ENCODE data around the gene MTFP1. TPM values are rescaled to one million over a fixed set of nuclear protein-coding genes. Genes with fewer than 3 reads are reported as not detected.
"Not testable (repeated sequence)": the region's sequence is repeated elsewhere in the genome, so short reads cannot be mapped to it uniquely, and the experiment has no call there.

MTFP1 gene
- total RNA-seq, 1 experiment from 2014 or later, result 57.8 TPM

DNA sequence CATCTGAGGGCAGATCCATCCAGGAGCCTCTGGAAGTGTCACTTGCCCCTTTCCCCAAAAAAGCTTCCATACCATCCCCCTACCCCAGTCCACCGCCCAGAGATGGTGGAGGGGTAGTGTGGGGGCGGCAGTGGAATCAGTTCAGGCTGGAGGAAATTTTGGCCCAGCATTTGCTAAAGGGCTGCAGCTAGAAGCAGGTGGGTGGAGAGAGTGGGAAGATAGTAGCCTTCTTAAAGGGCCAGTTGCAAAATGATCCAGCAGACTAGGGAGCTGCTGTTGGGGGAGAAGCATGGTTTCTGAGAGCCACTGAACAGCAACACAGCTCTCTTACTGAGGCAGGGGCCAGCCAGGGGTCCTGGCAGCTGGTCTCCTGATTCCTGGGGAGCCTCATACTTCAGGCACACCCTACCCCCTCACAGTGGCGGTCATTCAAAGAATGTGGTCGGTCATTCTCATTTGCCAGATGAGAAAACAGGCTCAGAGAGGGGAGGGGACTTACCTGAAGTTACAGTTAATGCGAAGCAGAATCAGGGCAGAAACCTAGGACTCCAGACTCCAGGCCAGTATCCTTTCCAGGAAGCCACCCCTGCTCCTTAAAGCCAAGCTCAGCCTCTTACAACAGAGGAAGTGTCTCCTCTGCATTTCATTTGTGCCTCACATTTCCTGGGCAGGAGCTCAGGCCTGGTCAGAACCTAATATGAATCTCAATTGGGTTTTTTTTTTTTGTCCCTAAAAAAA lies 23.4 kb upstream of the MTFP1 start:
- DNase-seq (ENCODE audit: low read depth), result no peak

DNA sequence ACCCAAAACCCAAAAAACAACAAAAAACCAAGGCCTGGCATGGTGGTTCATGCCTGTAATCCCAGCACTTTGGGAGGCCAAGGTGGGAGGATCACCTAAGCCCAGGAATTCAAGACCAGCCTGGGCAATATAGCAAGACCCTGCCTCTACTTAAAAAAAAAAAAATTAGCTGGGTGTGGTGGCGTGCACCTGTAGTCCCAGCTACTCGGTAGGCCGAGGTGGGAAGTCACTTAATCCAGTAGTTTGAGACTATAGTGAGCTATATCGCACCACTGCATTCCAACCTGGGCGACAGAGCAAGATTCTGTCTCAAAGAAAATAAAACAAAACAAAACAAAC lies 22.8 kb upstream of the MTFP1 start:
- not testable (repeated sequence) for DNase-seq (ENCODE audit: low read depth)

DNA sequence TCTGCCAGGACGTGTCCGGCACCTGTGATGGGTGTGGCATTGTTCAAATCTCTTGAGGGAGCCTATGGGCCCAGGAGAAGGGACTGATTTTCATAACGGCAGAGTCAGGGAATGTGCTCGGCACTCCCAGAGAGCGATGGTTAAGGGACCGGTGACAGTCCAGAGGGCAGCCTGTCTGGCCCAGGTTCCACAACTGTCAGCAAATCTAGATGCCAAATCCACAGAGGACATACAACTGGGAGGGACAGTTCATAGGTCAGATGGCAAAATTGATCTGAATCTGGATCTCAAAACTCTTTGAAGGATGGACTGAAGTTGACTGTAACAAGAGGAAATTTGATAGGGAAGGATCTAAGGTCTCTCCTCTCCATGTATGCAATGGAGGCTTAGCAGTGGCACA lies 21.3 kb upstream of the MTFP1 start:
- DNase-seq (ENCODE audit: low read depth), result no peak

DNA sequence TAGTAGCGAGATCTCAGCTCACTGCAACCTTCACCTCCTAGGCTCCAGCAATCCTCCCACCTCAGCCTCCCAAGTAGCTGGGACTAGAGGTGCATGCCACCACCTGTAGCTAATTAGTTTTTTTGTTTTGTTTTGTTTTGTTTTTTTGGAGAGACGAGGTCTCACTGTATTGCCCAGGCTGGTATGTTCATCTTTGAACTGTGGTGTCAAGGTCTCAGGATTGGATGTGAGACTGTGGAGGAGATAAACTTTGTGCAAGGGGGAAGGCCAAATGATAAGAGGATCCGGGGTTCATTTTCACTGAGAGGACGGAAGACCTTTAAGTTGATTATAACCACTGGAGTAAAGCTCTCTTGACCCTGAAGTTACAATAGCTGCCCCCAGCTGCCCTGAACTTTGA lies 19.8 kb upstream of the MTFP1 start:
- DNase-seq (ENCODE audit: low read depth), result no peak

DNA sequence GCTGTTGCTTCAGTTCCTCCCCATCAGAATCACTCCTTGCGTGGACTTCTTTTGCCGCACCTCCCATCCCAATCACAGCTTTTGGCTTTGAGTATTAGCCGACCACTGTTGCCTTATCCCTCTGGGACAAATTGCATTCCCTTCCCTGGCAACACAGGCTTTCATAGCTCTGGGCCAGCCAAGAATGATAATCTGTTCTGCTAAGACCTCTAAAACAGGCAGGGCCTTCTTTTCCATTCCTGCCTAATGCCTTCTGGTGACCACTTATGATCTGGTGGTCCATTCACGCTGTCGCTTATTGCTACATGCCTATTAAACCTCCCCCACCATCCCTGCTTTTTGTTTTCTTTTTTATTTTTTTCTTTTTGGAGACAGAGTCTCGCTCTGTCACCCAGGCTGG lies 19.2 kb upstream of the MTFP1 start:
- DNase-seq (ENCODE audit: low read depth), result no peak

DNA sequence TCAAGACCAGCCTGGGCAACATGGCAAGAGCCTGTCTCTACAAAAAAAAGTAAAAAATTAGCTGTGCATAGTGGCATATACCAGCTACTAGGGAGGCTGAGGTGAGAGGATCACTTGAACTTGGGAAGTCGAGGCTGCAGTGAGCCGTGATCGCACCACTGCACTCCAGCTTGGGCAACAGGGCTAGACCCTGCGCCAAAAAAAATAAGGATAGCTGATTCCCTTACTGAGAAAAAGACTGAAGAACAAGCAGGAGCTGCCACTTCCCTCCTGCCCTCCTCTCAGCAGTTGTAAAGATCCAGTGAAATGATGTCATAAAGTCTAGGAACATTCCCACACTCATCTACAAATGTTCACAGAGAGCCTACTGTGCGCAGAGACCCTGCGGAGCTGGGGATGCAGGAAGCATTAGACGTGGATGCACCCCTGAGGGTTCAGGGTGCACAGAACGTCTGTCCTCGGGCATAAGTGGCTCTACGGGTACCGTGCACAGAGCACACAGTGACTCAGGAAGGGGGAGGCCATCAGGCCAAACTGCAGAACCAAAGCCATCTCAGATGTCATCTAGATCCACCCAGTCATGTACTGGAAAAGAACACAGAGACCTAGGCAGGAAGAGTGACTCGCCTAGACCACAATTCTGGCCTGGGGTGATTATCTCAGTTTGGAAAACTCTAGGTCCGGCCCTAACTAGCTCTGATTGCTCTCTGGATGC lies 17.0 kb upstream of the MTFP1 start:
- peak; percentile 66 for DNase-seq (ENCODE audit: low read depth)

DNA sequence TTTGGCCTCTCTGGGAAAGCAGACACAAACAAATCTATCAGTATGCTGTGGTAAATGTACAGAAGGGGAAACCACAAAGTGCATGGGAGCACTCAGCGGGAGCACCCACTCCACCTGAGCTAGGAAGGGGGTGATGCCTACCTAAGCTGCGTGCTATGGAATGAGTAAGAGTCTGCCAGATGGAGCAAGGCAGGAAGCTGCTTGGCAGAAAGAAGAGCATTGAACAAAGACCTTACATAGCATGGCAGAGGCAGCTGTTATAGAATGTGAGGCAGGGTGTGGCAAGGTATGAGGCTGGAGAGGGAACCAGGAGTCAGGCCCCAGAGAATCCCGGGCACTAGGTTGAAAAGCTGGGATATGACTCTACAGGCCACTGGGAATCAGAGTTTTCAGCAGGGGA lies 13.8 kb upstream of the MTFP1 start:
- DNase-seq (ENCODE audit: low read depth), result no peak

DNA sequence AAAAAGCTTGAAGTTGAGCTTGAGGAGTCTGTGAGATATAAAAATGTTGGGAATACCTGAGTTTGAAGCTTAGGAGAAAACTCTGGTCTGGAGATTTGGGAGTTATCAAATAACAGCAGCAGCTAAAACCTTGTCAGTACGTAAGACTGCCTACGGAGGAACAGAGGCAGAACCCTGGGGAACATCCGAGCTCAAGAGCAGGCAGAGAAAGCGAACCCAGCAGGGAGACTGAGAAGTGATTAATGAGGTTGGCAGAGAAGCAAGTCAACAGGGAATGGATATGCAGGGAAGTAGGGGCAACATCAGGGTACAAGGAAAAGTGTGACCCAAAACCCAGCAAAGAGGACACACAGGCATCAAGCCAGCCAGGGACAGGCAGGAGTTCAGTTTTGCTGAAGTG lies 12.6 kb upstream of the MTFP1 start:
- no peak for DNase-seq (ENCODE audit: low read depth)

DNA sequence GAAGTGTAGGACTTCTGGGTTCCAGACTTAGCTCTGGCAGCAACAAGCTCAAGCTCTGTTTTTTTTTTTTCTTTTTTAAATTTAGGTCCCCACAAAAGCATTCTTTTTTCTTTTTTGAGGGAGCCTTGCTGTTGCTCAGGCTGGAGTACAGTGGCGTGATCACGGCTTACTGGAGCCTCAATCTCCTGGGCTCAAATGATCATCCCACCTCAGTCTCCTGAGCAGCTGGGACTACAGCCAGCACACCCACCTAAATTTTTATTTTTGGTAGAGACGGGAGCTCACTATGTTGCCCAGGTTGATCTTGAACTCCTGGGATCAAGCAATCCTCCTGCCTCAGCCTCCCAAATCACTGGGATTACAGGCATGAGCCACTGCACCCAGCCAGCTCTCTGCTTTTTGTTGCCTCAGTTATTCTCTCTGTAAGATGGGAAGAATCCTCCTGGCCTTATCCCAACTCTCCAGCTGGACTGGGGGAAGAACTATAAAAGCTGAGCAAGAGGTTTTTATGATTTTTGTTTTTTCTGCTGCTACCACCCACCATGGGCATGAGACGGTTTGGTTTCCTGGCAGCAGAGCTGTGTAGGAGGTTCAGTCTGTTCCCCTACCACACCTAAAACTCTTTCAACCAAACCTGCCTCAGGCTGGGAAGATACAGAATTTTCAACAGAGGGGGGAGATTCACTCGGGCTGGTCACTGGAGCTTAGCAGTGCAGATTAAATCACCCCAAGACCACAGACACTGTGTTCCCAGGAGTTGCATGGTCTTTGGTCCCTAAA lies 11.6 kb upstream of the MTFP1 start:
- DNase-seq (ENCODE audit: low read depth), result no peak

DNA sequence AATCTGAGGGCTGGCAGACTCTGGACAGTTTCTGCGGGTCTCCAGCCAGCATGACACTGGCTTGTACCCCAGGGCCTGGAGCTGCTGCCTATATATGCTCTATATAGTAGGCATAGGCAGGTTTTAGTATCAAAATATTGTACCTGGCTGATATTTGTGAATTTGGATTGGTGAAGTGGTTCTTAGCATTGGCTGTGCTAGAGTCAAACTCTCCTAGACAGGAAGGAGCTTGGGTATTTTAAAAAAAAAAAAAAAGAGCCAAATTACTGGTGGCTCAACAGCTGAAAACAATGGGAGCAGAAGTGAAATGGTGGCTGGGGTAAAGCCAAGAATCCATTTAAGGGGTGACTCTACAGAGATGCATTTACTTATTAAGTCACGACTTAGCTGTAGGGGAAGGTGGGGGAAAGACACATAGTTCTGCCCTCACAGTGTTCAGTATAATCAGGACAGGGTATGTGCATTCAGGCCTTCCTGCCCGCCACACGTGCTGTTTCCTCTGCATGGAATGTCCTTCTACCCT lies 11.0 kb upstream of the MTFP1 start:
- no peak for DNase-seq (ENCODE audit: low read depth)

DNA sequence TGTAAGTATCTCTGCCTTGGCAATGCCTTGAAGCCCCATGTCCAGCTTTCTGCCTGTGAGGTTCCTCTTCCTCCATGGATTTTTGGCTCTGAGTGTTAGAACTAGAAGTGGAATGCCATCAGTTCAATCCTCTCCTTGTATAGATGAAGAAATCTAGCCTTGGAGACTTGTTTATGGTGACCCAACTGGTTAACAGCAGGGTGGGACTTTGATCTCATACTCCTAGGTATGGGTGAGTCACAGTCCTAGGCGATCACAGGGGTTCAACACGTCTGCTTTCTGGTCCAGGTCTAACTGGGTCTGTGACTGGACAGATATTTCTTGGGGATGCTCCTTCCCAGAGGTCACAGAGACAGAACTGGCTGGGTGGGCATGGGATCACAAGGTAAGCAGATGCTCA lies 9.2 kb upstream of the MTFP1 start:
- DNase-seq (ENCODE audit: low read depth), result no peak

DNA sequence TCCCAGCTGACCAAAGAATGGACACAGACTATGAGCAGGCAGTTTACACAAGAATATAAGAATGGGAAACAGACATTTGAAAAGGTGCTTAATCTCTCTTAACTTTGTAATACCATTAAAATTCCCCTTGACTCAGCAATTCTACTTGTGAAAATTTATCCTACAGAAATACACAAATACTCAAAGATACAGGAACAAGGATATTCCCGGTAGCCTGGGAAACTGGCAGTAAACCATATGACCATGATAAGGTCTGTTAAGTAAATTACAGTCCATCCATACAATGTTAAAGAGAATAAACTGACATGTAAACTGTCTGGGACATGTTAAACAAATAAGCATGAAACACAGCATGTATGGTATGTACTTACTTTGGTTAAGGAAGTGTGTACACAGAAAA lies 8.7 kb upstream of the MTFP1 start:
- no peak for DNase-seq (ENCODE audit: low read depth)

DNA sequence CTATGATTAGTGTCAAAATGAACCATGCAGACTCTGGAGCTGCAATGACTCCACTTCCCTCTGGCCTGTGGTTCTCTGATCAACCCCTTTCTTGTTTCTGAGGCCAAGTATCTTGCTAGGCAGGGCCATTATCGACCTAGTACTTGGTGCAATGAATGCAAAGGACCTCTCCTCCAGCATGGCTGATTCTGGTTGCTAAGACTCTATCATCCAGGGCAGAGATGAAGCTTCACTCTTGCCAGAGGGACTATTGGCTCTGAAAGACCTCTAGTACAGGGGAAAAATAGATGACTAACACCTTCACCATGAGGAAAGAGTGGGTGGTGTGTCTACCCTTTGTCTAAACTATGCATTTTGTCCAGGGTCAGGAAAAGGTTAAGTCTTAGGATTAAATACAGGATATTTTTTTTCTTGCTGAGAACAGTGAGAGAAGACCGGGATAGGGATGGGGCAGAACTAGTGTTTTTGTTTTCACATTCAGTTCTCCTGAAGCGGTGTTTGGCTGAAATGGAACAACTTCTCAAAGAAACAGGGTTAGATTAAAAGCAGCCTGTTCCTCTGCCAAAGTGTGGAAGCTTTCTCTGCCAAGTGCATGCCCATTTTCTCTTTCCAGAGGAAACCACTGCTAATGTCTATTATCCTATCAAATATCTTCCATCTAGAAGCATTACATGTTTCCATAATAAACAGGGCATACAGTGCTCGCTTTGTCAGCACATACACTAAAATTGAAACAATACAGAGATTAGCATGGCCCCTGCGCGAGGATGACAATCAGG lies 5.0 kb upstream of the MTFP1 start:
- DNase-seq (ENCODE audit: low read depth), result peak; percentile 84

DNA sequence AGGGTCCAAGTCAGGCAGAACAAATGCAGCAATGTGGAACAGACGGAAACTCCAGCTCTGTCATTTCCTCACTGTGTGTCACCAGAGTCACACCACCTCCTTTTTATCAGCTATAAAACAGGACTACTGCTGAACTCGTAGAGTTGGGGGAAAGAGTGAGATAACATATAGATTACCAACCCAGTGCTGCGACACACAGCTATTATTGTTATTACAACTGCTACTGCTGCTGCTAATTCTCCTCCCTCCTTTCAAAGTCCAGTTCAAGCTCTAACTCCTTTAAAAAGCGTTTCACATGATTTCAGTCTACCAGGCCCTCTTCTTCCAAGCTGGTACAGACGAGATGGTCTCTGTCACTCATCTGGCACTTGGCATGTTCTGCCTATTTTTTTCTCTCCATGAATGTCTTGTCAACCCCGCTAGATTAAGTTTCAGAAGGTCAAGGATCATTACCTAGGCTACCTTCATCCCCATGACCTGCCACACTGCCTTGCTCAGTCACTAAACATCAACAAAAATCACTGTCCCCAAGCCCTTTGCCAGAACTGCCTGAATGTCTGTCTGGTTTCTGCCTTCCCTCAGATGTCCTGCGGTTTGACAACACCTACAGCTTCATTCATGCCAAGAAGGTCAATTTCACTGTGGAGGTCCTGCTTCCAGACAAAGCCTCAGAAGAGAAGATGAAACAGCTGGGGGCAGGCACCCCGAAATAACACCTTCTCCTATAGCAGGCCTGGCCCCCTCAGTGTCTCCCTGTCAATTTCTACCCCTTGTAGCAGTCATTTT lies 3.7 kb upstream of the MTFP1 start:
- peak; percentile 48 for DNase-seq (ENCODE audit: low read depth)

DNA sequence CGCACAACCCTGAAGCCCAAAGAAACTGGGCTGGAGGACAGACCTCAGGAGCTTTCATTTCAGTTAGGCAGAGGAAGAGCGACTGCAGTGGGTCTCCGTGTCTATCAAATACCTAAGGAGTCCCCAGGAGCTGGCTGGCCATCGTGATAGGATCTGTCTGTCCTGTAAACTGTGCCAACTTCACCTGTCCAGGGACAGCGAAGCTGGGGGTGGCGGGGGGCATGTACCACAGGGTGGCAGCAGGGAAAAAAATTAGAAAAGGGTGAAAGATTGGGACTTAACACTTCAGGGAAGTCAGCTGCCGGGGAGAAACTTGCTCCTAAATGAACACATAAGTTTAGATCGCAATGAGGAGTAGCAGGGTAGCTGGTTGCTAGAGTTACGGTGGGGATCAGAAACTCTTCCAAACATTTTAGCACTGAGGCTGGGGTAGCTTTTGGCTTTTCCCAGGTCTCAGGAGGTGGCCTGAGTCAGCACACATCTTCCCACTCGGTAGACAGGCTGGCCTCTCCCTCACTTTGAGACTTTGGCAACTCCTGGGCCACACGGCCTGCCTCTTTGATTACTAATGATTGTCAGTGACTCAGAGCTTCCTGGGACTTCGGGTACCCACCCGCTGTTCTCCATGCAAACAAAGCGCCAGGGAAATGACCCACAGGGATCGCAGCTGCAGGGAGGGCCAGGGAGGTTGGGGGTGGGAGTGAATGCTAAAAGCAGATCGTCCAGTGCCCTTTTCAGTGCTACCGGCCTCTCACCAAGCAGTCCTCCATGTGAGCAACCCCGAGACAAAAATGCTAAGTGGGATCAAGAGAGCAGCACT lies 2.9 kb upstream of the MTFP1 start:
- peak; percentile 97 for DNase-seq (ENCODE audit: low read depth)

DNA sequence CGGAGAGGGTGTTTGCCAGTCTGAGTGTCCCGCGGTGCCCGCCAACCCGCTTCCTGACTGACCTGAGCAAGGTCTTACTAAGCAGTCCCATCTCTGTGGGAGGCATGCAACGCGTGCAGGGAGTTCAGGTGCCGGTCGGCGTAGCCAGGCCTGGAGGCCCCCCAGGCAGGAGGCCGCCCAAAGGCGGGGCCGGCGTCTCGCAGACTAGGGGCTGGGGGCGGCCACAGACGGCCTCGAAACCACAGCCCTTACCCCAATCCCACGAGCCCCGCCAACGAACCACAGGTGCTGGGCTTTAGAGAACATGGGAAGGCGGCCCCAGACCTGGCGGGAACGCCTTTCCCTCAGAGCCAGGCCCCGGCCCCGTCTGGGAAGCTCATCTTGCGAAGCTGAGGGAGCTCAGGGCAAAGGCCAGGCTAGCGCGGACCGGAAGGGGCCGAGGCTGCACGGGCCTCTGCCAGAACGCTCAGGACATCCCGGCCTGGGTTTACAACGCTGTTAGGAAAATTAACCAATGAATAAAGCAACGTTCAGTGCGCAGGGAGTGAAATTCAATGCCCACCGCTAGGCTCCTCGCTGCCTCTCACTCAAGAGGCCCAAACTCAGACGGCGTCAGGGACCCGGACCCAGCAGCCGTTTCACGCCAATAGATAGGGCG lies 2.1 kb upstream of the MTFP1 start:
- peak; percentile 93 for DNase-seq (ENCODE audit: low read depth)

DNA sequence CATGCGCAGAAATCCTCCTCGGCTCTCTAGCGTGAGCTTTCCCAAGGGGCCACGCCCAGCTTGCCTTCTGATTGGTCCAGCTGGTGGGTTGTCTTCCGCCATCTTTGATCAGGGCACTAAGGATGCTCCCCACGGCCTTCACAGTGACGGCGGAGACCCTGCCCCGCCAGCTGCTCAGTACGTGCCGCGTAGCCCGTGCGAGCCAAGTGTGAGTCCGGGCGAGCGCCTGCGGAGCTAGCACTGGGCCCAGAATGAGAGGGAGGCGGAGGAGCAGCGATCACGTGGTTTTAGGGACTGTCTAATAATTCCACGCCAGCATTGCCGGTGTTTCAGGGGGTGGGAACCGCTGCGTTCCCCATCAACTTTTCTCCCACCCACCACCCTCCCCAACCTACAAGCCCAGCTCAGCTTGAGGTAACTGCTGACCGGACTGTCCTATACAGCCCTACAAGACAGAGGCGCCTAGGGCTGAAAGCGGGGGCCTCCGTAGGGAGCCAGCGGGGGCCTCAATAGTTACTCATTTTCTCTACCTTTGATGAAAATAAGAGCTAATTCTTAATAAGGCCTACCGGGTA lies 1.5 kb upstream of the MTFP1 start:
- peak; percentile 100 for DNase-seq (ENCODE audit: low read depth)

DNA sequence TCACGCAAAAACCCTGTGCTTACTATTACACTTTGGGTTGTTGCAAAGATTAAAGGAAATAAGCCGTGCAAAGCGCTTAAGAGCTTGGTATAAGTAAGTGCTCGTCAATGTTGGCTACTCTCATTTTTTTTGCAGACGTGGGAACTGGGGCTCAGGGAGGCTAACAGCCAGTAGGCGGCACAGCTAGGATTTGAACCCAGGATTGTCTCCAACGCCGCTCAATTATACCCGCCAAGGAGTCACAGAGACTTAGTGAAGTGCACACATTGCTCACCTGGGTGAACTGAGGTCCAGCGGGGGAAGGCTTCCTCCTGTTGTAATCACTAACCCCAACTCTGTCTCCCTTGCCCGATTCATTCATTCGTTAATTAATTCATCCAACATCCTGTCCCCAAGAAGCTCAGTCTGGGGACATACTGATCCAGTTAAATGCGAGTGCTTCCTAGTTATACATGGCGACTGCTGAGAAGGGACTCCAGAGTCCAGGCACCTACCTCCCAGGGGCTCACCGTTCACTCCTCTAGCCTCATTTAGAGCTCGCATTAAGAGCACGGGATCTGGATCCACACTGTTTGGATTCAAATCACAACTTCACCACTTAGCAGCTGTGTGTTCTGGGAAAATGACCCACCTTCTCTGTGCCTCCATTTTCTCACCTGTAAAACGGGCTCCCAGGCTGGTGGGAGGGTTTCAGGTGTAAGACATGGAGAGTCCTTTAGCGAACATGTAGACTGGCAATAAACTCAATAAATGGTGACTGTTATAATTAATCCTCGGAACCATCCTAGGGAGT lies 838 bp upstream of the MTFP1 start:
- DNase-seq (ENCODE audit: low read depth), result peak; percentile 48

DNA sequence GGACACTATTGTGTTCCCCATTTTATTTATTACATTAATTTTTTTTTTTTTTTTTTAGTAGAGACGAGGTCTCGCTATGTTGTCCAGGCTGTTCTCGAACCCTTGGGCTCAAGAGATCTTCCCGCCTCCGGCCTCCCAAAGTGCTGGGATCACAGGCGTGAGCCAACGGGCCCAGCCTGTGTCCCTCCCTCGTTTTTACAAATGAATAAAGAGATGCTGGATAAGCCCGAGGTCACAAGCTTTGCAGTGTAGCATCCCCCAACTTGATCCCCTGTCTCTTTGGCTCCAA lies 297 bp upstream of the MTFP1 start:
- DNase-seq (ENCODE audit: low read depth), result no peak
